Measurements from ENCODE around the gene DRGX.

Gene DRGX

DNA sequence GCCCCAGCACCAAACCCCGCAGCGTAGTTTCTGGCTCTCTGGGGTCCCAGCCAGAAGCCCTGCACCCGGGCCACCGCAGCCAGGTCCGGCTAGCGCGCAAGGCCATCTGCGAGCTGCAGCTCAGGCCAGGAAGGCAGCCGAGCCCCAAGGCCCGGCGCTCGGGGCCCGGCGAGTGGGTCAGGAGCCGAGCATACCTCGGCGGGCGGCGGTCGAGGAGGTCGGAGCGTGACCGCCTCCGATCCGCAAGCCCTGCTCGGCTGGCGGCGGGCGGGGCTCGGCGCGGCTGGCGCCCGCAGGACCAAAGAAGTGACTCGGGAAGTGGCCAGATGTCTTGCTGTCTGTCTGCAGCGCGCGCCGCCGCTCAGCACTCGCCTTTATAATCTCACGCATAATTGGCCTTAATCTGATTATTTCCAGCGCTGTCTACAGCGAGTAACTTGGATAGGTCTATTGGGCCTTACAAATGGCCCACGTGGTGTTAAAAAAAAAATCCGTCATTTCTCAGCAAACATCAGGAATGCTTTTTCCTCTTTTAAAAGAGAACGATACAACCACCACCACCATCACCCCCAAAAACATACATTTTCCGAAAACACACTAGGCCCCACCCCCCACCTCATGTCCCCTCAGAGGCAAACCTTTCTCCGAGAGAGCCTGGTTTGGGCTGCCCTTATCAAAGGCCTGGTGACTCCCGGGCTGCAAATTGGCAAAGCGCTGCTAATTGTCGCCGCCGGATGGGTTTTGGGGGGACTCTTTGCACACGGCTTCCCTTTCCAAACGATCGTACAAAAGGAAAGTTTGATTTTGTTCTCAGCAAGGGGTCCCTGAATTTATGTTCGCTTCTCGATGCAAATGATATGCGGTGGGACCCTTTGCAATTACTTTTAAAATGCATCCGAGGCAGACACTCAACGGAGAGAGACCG, at the start of gene DRGX:
DRGX (minus strand) TSS at position 349 of the 925 bp plus-strand sequence. CDS start 649 bp downstream, outside the sequence.
- DNase-seq = no peak

DNA sequence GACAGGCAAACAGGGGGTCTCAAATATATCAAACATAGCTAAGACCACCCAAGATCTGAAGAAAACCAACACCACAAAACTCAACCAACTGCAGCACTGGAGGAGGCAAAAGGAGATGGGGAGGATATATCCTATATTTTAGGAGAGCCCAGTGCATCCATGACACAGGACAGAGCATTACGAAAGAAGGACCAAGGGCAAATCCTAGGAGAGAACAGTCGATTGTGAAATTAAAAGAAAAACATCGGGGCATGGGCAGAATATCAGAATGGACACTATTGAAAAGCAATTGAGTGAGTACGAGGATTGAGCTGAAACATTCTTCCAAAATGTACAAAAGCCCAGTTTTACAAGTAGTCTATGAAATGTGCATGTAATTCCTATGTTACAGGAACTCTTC, 48.5 kb upstream of the DRGX start:
- DNase-seq = no peak

DNA sequence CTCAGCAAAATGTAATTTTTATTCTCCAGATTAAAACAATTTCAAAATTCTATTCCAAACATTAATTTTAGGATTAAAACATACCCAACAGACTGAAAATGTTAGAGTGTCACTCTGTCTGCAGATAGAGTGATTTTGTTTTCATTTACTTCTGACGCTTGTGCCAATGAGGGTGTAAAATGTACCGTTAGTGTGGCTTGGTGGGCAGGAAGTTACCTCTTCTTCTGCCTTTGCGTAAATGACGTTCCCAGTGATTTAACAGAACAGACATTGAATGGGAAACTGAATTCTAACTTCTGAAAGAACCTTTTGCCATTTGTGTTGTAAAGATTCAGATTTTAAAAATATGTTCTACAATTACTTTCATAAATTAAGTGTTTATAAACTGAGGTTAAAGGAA, 47.0 kb upstream of the DRGX start:
- DNase-seq = no peak

DNA sequence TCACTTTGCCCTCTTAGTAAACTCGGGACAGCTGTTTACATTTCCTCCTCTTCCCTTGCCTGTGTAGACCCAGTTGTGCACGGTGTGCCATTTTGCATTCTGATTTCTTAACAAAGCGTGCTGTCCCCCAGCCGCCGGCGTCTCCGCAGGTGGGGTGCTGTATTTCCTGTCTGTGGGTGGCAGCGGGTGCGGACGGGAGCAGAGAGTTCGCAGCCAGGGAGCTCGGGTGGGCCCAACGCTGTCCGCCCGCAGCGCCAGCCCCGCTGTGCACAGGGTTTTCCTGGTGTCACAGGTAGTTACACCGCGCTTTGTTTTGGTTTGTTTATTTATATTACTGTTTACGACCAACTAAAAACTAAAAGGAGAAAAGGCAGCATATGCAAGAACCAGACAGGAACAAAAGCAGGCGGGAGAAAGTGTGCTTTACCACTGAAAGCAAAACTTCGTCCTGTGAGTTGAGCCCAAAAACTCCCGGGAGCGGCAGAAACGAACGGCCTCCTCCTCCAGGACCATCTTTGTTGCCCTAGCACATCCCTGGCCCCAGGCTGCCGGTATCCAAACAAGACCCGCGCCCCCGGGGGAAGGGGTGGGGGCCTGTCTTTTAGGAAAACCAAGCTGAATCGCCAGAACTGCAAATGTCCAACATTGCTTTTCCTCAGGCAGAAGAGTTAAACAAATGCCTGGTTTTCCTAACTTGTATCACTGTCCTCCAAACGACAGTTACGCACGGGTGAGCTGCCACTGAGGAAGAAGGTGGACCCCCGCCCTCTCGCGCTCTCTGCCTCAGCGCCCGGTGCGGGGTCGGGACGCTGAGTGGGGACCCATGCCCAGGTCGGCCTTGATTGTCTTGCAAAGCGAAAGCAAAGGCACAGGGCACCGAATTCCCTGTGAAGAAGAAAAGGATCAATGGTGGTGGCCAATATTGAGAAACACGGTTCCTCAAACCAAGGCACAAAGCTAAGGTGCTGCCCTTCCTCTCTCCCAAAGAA, 45.9 kb upstream of the DRGX start:
- DNase-seq = no peak

DNA sequence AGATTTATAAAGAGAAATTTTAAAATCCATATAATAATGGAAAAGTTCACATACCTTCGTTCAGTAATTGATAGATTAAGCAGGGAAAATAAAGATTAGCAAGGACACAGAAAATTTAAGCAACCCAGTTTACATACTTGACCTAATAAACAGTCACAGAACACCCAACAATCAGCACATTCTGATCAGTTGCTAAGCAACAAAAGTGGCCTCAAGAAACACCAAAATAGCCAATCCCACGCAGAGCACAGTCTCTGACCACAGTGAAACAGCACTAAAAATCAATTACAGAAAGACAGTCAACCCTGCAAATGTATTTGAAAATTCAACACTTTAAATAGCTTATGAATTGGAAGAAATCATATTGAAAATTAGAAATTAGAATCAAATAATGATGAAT, 39.3 kb upstream of the DRGX start:
- no peak for DNase-seq

DNA sequence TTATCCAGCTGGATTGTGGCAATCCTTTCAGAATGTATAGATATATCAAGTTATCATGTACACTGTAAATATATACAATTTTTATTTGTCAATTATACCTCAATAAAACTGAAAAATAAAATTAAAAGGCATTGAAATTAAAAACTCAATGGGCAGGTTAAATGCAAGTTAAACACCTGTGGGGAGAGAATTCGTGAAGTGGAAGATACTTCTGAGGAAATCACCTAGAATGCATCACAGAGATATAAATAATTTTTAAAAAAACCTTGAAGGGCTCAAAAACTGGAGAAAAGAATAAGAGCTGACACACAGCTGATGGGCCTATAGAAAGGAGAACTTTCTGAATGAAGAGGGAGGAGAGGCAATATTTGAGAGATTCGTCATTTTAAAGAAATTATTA, 37.2 kb upstream of the DRGX start:
- DNase-seq = no peak

DNA sequence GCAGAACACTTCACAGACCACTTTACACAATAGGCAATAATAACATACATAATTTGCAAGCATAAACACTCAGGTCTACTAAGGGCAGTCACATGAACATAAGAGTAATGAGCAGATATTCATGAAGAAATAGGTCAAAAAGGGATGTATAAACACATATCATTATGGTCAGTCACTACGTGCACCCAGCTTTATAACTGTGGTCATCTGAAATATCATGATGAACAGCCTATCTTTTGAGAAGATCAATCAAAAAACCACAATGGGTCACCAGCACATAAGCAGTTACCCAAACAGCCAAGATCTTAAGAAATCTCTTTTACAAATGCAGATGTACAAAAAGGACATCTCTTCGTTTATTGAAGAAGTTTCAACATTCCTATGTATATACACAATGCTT, 35.5 kb upstream of the DRGX start:
- no peak for DNase-seq

DNA sequence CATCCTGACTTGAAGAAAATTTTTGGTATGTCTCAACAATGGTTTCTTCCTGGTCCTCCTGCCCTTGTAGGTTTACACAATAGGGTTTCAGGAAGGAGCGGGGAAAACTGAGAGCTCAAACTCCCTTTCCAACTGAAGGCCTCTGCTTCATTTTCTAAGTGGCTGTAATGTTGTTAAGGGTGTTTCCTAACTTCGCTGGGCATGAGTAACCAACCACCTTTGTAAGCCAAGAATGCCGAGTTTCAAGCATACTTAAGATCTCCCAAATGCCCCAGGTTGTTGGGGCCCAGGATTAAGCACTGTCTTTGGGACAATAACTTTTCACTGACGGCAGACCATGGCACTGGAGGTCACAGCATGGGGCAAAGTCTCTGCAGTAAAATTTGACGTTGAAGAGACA, 33.6 kb upstream of the DRGX start:
- no peak for DNase-seq

DNA sequence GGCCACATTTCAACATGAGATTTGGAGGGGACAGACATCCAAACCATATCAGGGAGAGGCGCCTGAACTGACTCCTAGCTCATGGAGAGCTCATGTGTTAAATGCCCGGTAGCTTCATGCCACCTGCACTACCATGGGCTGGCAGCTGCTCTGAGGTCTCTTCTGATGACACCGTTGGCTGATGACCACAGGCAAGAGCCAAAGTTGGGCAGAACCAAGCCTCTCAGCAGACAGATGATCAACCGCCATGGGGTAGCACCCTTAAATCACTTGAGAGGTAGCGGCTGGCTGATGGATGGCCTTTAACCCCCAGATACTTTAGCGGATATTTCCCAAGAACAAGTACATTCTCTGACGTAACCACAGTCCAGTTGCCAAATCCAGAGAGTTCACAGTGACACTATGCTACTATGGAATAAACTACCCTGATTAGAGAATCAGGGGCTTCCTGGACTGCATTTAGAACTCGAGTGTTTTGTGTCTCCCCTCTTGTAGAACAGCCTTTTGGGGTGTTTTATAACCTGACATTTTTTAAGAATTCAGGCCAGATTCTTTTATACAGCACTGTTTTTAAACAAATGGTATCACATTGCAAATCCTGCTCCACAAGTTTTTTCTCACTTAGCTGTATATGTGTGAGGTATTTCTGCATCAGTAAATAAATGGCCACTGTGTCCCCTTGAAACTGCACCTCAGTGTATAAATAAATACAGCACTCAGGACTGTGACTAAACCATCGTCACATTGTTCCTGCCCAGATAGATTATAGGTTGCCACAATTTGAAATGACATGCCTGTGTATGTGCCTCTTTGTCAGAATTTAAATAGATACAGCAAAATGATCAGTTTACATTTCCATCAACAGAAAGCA, 30.8 kb upstream of the DRGX start:
- no peak for DNase-seq

DNA sequence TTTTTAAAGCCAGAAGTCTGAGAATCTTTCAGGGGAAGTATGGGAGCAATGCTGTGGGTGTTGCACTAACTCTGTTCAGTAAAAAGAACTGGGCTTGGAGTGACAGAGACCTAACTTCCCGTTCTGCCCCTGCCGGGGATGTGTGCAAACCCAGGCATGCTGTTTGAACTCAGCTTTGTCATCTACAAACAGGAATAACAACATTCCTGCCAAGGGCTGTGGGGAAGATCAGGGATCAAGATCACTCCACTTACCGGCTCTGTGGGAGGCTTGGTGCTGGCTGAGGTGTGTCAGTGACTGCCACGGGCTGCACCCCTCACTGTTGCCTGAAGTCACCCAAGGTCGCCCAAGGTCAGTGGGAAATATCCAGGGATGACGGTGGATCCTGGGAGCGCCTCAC, 23.1 kb upstream of the DRGX start:
- DNase-seq = no peak

DNA sequence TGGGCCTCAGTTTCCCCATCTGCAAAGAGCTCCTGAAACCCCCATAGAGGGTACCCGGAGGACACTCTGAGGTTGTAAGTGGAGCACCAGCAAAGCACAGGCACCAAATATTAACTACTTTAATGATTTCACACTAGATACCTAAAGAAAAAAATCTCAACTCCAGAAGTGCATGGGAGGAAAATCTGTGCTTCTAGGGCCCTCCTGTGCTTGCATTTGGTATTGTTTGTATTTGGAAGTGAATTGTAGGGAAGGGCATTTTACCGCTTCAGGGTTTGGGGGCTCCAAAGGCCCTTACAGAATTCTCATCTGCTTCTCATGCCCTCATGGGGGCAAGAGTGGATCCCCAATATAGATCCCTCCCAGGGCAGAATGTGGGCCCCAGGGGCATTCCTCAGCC, 22.4 kb upstream of the DRGX start:
- DNase-seq = no peak

DNA sequence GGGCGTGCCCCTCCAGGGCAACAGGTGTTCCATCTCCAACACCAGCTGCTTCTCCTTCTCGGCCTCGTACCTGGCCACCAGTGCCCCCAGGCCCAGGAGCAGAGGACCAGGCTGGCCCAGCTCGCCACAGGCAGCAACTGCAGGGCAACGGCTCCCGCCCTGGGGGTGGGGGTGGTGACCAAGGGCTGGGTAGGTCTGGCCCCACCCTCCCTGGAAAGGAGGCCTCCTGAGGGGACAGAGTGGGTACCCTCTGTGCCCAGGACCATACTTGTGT, 22.1 kb upstream of the DRGX start:
- no peak for DNase-seq

DNA sequence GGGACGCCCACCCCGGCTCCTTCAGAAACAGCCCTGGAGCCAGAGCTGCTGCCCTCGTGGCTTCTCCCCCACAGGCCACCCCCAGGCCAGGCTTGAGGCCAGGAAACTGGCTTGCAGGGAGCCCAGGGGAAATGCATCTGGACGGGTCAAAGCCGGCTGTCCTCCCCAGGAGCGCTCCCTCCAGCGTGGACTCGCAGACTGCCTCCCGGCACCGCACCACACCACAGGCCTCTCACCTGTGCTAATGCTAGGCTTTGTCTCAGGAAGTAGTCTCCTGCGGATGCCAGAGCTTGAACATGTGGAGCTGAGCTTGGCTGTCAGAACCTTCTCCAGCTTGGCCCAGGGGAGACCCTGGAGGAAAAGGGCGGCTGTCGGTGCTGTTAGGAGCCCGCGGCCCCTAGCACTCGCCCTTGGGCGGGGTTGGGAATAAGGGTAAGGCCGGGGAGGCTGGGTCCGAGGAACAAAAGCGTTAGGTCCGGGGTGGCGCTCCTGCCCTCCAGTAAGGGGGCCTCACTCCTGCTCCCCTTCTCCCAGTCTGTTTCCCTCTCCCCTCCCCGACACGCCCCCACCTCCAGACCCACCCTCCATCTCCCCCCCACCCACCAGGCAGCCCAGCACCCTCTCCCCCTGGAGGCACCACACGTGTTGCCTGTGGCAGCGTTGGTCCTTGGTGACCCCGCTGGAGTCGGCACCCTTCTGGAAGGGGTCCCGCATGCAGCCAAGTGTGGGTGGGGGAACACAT, 21.6 kb upstream of the DRGX start:
- no peak for DNase-seq

DNA sequence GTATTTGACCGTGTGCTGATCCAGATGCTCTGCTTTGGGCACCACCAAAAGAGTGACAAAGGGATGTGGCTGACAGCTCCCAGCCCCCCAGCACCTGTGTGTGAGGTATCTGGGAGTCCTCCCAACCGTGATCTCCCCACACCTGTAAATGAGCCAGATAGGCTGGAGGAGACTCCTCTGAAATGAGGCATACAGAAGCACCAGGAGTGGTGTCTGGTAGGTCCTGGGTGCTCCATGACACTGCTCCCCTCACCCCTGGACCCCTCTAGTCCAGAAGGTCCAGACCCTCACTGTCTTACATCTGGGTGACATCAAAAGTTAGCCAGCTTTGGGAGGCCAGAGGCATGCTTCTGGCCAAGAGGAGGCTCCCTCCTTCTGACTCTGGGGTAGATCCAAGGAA, 20.0 kb upstream of the DRGX start:
- DNase-seq = no peak

DNA sequence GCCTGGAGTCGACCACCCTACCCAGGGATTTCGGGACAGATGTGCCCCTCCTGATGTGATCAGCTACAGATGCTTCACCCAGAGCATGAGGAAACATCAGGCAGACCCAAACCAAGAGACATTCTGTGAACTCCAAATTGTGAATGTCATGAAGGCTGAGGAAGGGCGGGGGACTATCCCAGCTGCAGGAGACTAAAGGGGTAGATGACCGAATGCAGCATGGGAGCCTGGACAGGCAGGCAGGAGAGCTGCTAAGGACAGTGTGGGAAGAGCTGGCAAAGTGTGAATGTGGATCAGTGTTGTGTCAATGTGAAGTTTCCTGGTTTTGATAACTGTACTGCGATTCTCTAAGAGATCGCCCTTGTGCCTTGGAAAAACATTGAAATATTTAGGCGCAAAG, 19.2 kb upstream of the DRGX start:
- DNase-seq = no peak

DNA sequence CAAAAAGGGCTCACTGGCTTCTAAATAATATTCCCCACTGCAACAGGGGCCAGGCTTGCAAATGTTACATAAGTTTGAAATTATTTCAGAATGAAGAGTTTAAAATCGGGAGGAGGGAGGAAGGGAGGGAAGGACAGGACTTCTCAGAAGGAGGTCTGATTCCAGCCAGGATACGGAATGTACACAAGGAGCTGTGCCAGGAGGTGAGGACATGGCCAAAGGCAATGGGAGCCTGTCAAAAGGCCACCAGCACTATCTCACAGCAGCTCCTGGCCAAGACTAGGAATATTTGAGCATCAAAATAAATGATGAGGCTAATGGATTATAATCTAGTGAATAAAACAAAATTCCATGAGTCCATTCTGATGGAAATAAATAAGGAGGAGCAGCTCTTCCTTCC, 18.6 kb upstream of the DRGX start:
- DNase-seq = no peak

DNA sequence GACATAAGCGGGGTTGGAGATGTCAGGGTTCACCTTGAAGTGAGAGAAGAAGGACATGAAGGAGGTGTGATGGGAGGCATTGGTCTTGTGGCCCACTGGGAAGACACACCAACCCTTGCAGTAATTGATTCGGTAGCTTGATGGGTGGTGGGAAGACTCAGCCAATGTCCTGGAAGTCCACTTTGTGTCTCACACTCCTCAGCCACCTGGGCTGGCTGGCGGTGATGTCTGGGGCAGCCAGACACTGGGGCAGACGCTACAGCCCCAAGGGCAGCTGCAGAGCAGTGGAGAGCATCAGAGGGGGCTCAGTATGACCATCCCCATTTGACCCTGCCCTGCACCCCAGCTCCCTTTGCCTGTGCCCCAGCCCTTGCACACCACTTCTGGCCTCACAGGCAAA, 16.7 kb upstream of the DRGX start:
- no peak for DNase-seq

DNA sequence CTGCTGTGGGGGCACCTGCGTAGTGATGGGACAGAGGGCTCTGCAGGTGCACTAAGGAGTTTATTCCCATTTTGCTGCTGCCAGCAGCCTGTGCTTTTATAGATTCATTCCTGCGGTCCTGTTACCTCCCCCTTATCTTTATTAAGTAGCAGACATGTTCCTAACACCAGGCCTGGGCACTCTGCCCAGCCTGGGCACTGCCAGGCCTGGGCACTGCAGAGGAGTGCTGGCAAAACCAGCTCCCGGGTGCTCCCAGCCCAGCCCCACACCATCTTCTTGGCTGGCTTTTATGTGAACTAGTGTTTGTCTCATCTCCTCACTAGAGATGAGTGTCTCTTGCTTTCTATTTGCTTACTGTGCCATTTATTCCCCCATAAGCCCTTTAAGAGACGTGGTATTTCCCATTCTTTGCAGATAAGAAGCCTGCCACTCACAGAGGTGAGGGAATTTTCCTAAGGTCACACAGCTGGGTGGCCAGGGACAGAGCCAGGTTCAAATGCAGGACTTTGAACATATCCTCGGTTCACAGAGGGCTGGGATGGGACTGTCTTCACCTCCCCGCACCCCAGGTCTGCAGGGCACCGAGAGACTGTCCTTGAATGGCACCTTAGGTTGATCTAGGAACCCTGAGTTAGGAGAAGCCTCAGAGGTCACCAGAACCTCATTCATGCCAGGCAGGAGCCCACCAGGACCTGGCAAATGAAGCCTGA, 14.6 kb upstream of the DRGX start:
- DNase-seq = no peak

DNA sequence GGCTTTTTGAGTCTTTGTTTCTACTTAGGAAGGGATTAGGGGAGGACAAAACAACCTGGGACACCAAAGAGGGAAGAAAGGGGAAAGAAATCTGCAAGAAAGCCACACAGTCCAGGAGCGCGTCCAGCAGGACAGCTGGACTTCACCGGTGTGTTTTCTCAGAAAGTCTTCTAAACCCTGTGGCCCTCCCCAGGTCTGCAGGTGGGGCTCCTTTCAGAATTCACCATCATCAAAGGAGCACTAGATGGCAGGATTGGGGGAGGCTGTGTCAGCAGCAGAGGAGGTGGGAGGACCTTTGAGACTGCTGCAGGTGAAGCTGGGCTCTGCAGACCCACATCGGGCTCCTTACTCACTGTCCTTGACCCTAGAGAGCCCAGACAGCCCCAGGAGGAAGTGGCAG, 13.9 kb upstream of the DRGX start:
- DNase-seq = no peak

DNA sequence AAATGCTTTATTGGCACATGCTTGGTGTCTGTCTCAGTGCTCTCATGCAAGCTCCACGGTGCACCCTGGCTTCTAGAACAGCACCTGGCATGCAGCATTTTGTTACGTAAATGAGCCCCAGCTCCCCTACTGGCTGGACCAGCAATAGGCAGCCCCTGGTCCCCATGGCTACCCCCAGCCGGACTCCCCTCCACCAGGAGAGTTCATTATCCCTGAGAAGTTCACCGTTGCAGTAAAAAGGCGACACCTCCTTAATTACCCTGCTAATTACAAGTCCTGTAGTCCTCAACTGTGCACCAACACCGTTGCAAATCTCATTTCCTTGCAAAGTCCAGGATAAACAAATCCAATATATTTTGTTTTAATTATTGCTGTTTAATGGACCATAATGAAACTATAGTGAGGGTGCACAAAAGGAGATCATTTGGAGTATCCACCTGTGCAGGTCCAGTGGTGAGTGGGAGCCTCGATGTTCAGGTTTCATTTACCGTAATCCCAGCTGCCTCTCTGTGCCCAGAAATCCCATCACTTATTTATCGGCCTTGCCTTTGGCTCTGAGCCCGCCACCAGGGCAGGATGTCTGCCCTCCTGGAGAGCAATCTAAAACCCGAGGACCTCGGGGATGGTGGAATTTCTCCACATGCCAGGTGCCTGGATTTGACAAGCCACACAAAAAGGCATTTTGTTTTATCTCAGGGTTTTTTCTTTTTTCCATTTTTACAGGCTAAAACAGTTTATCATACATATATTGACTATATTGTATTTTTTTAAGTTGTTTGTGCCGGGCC, 12.8 kb upstream of the DRGX start:
- no peak for DNase-seq
